ENCODE results near the gene ADGRG1.

- TF ChIP-seq CTCF (IDR thresholded peaks at IDR 0.05; ENCODE audit: insufficient read depth, low read depth, low read length) (no peak), EZH2 (IDR thresholded peaks at IDR 0.05; ENCODE audit: insufficient read depth, low read length) (no peak)
Observed at GRCh38 chr16:57609541-57610401, 18.7 kb upstream of the ADGRG1 start.
